ENCODE results near the gene SEPTIN2.

The SEPTIN2 gene

DNA sequence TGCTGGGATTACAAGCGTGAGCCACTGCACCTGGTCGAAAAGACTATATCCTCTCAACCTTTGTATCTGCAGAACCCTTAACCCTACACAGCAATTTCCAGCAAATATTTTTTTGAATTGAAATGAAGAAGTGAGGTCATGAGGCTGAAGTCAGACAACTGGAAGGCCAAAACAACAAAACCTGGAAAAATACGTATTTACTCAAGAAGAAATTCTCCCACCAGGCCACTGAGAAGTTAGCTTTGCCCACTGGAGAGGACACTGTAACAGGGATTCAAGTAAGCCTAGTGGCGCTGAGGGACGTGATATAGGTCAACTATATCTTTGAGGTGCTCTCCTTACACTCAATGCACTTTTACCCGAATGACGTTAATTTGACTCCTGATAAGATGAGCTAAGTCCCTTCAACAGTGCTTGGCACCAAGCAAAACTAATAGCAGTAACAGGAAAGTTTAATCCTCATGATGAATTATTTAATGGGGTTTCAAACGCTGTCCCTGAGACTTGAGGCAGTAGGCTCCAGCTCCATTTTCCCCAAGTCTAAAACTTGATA, 2.1 kb upstream of the SEPTIN2 start:
- no peak for DNase-seq (ENCODE audit: low spot score)
- Histone ChIP-seq H2BK12ac (ENCODE audit: low read length) (no peak overlapping the region), H3K27me3 (ENCODE audit: control insufficient read depth in 3 of 3, insufficient read depth in 3 of 3, low read depth in 1 of 3, low read length in 3 of 3) (no peaks in the 10 kb centered on the region), H3K27ac (replicated peaks; ENCODE audit: low read length) (no peak overlapping the region), H3K14ac (ENCODE audit: low read length) (no peak overlapping the region), H3K4me2 (ENCODE audit: insufficient read depth, low read length, poor library complexity, severe bottlenecking) (no peak overlapping the region), H3K9me3 (replicated peaks in 1 of 2; ENCODE audit: control insufficient read depth in 2 of 2, insufficient read depth in 1 of 2, low read depth in 1 of 2, low read length in 2 of 2) (no peaks in the 10 kb centered on the region), H3K18ac (ENCODE audit: low read length) (no peak overlapping the region), H2AFZ (ENCODE audit: low read length) (no peak overlapping the region), H3K23ac (ENCODE audit: low read depth, low read length, poor library complexity) (no peak overlapping the region), H4K91ac (ENCODE audit: low read depth, low read length, poor library complexity) (no peak overlapping the region), H3K4me1 (ENCODE audit: control insufficient read depth in 2 of 2, insufficient read depth in 1 of 2, low read depth in 1 of 2, low read length in 2 of 2) (peaks cover 2 to 16% of the 10 kb centered on the region in 2 donors), H3K4me3 (ENCODE audit: low read length in 2 of 2) (peak overlapping the region in 1 of 2 donors; percentile 99), H2BK5ac (ENCODE audit: low read length) (no peak overlapping the region), H3K79me1 (ENCODE audit: low read depth, low read length) (peaks cover 11% of the 10 kb centered on the region), H2AK5ac (ENCODE audit: low read depth, low read length) (no peak overlapping the region), H3K4ac (ENCODE audit: low read length) (no peak overlapping the region), H2BK15ac (ENCODE audit: low read length) (no peak overlapping the region), H3K36me3 (replicated peaks in 1 of 2; ENCODE audit: control insufficient read depth in 2 of 2, insufficient read depth in 2 of 2, low read length in 2 of 2) (peaks cover 0 to 26% of the 10 kb centered on the region in 2 donors), H2BK120ac (ENCODE audit: low read depth, low read length) (no peak overlapping the region), H4K8ac (ENCODE audit: low read depth, low read length) (no peak overlapping the region), H3K9ac (ENCODE audit: low read depth, low read length, poor library complexity) (no peak overlapping the region)
- WGBS, 2 donors (ENCODE audit: extremely low coverage in 2 of 2, insufficient read length in 2 of 2, insufficient replicate concordance in 1 of 2), result no CpG with 5 or more reads among the region's 8 CpGs

DNA sequence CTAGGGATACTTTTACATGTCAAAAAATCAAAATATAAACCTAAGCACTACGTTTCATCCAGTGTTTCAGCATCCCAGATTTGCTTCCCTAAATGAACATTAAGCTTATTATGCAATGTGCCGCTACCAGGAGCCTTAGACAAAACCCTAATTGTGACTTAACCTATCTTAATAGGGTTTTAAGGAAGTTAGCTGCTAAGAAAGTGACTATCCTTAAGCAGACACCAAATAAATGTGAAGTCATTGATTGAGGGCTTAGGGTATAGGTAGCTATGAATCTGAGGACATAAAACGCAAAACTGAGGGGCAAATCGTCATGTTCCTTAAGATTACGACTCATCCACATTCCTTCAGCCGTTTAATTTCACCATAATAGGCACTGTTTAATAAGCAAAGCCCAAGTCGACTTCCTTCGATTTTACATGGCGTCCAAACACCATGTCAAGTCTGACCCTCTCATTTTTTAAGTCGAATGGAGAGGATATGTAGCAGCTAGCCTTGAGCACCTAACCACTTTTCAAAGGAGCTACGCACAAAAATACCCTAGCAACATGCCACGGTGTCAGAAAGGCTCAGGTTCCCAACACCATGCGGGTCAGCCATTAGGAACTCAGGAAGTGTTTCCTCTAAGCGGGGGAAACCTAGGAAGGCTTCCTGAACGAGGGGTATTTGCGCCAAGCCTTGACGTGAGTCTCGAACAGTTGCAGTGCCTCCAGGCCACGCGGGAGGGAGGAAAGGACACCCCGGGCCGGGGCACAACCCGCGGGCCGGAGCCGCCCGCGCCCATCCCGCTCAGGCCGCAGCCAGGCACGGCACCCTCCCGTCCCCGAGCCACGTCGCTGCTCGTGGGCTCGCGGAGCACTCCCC, 1.3 kb upstream of the SEPTIN2 start:
- Histone ChIP-seq H3K14ac (ENCODE audit: low read length) (no peak overlapping the region), H3K23ac (ENCODE audit: low read depth, low read length, poor library complexity) (peak overlapping the region; percentile 66), H2BK12ac (ENCODE audit: low read length) (no peak overlapping the region), H3K27ac (replicated peaks; ENCODE audit: low read length) (peak overlapping the region; percentile 67), H3K4ac (ENCODE audit: low read length) (no peak overlapping the region), H4K8ac (ENCODE audit: low read depth, low read length) (no peak overlapping the region), H3K27me3 (ENCODE audit: control insufficient read depth in 3 of 3, insufficient read depth in 3 of 3, low read depth in 1 of 3, low read length in 3 of 3) (no peaks in the 10 kb centered on the region), H3K9me3 (replicated peaks in 1 of 2; ENCODE audit: control insufficient read depth in 2 of 2, insufficient read depth in 1 of 2, low read depth in 1 of 2, low read length in 2 of 2) (no peaks in the 10 kb centered on the region), H2BK120ac (ENCODE audit: low read depth, low read length) (no peak overlapping the region), H2BK15ac (ENCODE audit: low read length) (no peak overlapping the region), H2AK5ac (ENCODE audit: low read depth, low read length) (peak overlapping the region; percentile 13), H2BK5ac (ENCODE audit: low read length) (no peak overlapping the region), H3K9ac (ENCODE audit: low read depth, low read length, poor library complexity) (peak overlapping the region; percentile 95), H3K36me3 (replicated peaks in 1 of 2; ENCODE audit: control insufficient read depth in 2 of 2, insufficient read depth in 2 of 2, low read length in 2 of 2) (peaks cover 0 to 28% of the 10 kb centered on the region in 2 donors), H4K91ac (ENCODE audit: low read depth, low read length, poor library complexity) (no peak overlapping the region), H2AFZ (ENCODE audit: low read length) (peak overlapping the region; percentile 96), H3K4me3 (ENCODE audit: low read length in 2 of 2) (peak overlapping the region; percentile 84 to 99), H3K4me2 (ENCODE audit: insufficient read depth, low read length, poor library complexity, severe bottlenecking) (peak overlapping the region; percentile 79), H3K79me1 (ENCODE audit: low read depth, low read length) (peaks cover 7% of the 10 kb centered on the region), H3K18ac (ENCODE audit: low read length) (peak overlapping the region; percentile 96), H3K4me1 (ENCODE audit: control insufficient read depth in 2 of 2, insufficient read depth in 1 of 2, low read depth in 1 of 2, low read length in 2 of 2) (peaks cover 2 to 16% of the 10 kb centered on the region in 2 donors)
- no peak for DNase-seq (ENCODE audit: low spot score)
- WGBS, 2 donors (ENCODE audit: extremely low coverage in 2 of 2, insufficient read length in 2 of 2, insufficient replicate concordance in 1 of 2), result no CpG with 5 or more reads among the region's 38 CpGs

DNA sequence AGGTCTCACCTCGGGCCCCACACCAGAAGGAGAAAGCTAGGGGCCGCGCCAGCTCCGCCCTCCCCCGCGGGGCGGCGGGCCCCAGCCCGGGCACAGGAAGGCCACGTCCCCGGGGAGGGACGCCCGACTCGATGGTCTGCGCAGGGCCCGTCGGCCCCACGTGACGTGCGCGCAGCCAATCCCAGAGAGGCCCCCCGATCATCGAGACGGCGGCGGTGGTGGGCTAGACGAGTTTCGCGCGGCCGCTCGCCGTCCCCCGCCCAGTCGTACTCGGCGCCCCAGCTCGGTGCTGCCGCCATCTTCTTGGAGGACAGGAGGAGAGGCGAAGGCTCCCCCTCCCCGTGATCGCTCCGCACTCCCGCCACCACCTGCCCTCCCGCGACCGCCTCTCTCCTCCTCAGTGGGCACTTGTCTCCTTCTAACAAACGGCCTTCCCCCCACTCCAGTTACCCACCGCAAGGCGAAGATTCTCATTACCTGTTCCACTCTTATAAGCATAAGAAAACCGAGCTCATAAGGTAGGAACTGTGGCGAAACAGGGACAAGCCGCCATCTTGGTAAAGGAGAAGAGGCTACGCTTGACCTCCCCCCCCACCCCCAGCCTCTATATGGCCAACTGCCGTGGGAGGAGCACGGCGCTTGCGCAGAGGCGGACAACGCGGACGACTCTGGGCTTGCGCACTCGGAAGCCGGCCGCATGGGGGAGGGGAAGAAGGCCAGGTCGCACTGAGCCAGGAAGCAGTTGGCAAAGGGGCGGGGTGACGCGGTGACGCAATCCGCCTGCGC, 439 bp upstream of the SEPTIN2 start, which contains the start of gene HDLBP:
TSS of gene HDLBP (minus strand) at position 580 of the 786 bp plus-strand sequence. CDS start 48,803 bp downstream, outside the sequence.
- peak within 1 kb of the TSS; percentile 83 for H3K14ac ChIP-seq (ENCODE audit: low read length)
- peak within 1 kb of the TSS; percentile 96 for H2AFZ ChIP-seq (ENCODE audit: low read length)
- H2BK15ac ChIP-seq (ENCODE audit: low read length), result no peak within 1 kb of the TSS
- H3K79me1 ChIP-seq (ENCODE audit: low read depth, low read length), result peaks cover 7% of the 10 kb centered on the region
- WGBS, 2 donors (ENCODE audit: extremely low coverage in 2 of 2, insufficient read length in 2 of 2, insufficient replicate concordance in 1 of 2), result no CpG with 5 or more reads among the region's 73 CpGs
- H3K4ac ChIP-seq (ENCODE audit: low read length), result no peak within 1 kb of the TSS
- H2BK120ac ChIP-seq (ENCODE audit: low read depth, low read length), result no peak within 1 kb of the TSS
- H3K27me3 ChIP-seq (ENCODE audit: control insufficient read depth in 3 of 3, insufficient read depth in 3 of 3, low read depth in 1 of 3, low read length in 3 of 3), result no peaks in the 10 kb centered on the region
- H3K27ac ChIP-seq (replicated peaks; ENCODE audit: low read length), result peak within 1 kb of the TSS; percentile 92
- H3K9ac ChIP-seq (ENCODE audit: low read depth, low read length, poor library complexity), result peak within 1 kb of the TSS; percentile 99
- peak within 1 kb of the TSS; percentile 79 for H2BK5ac ChIP-seq (ENCODE audit: low read length)
- H2BK12ac ChIP-seq (ENCODE audit: low read length), result no peak within 1 kb of the TSS
- peak within 1 kb of the TSS; percentile 82 for H3K4me2 ChIP-seq (ENCODE audit: insufficient read depth, low read length, poor library complexity, severe bottlenecking)
- H3K9me3 ChIP-seq (replicated peaks in 1 of 2; ENCODE audit: control insufficient read depth in 2 of 2, insufficient read depth in 1 of 2, low read depth in 1 of 2, low read length in 2 of 2), result no peaks in the 10 kb centered on the region
- peak within 1 kb of the TSS; percentile 90 for H3K23ac ChIP-seq (ENCODE audit: low read depth, low read length, poor library complexity)
- H3K36me3 ChIP-seq (replicated peaks in 1 of 2; ENCODE audit: control insufficient read depth in 2 of 2, insufficient read depth in 2 of 2, low read length in 2 of 2), result peaks cover 0 to 36% of the 10 kb centered on the region in 2 donors
- H3K18ac ChIP-seq (ENCODE audit: low read length), result peak within 1 kb of the TSS; percentile 98
- peak within 1 kb of the TSS; percentile 95 to 99 for H3K4me3 ChIP-seq (ENCODE audit: low read length in 2 of 2)
- peak; percentile 99 for DNase-seq (ENCODE audit: low spot score)
- H2AK5ac ChIP-seq (ENCODE audit: low read depth, low read length), result peak within 1 kb of the TSS; percentile 92
- no peak within 1 kb of the TSS for H4K8ac ChIP-seq (ENCODE audit: low read depth, low read length)
- H4K91ac ChIP-seq (ENCODE audit: low read depth, low read length, poor library complexity), result no peak within 1 kb of the TSS
- H3K4me1 ChIP-seq (ENCODE audit: control insufficient read depth in 2 of 2, insufficient read depth in 1 of 2, low read depth in 1 of 2, low read length in 2 of 2), result peaks cover 2 to 16% of the 10 kb centered on the region in 2 donors
